Trophoblast cell (in vitro differentiated cells and primary cell): ENCODE data around the gene RARA.
"Not testable (repeated sequence)": the region's sequence is repeated elsewhere in the genome, so short reads cannot be mapped to it uniquely, and the experiment has no call there.

Source experiments
- DNase-seq, 2 donors: peaks; one replicate each; pipeline ENCODE4 v3.0.0-alpha.2; 2016
- H2AFZ ChIP-seq: 2 replicates; pipeline ENCODE4 v1.6.1; 2013; ENCODE audit warnings: low read length, moderate library complexity, mild to moderate bottlenecking; ENCODE audit not compliant: insufficient read depth, poor library complexity
- H2AK5ac ChIP-seq: 2 replicates; pipeline ENCODE4 v1.6.1; 2013; ENCODE audit warnings: mild to moderate bottlenecking, low read length
- H2BK120ac ChIP-seq: 2 replicates; pipeline ENCODE4 v1.6.1; 2013; ENCODE audit warnings: low read length, mild to moderate bottlenecking, moderate library complexity; ENCODE audit not compliant: insufficient read depth, poor library complexity
- H2BK12ac ChIP-seq: 2 replicates; pipeline ENCODE4 v1.6.1; 2013; ENCODE audit warnings: mild to moderate bottlenecking, low read length, moderate library complexity
- H2BK5ac ChIP-seq: 2 replicates; pipeline ENCODE4 v1.6.1; 2013; ENCODE audit warnings: low read length, low read depth, moderate library complexity, mild to moderate bottlenecking; ENCODE audit not compliant: poor library complexity
- H3K14ac ChIP-seq: 2 replicates; pipeline ENCODE4 v1.6.1; 2013; ENCODE audit warnings: mild to moderate bottlenecking, low read length
- H3K18ac ChIP-seq: 2 replicates; pipeline ENCODE4 v1.6.1; 2013; ENCODE audit warnings: mild to moderate bottlenecking, low read length
- H3K23ac ChIP-seq: 2 replicates; pipeline ENCODE4 v1.6.1; 2013; ENCODE audit warnings: low read length
- H3K27ac ChIP-seq: 2 replicates; pipeline ENCODE4 v1.5.1; 2013; ENCODE audit warnings: low read depth, mild to moderate bottlenecking, inconsistent platforms, low read length, moderate library complexity
- H3K27me3 ChIP-seq: 2 replicates; pipeline ENCODE4 v1.6.1; 2013; ENCODE audit warnings: inconsistent platforms, mild to moderate bottlenecking, low read length, moderate library complexity; ENCODE audit not compliant: insufficient read depth
- H3K36me3 ChIP-seq, 2 experiments: 1 replicate in 1 of 2; 2 replicates in 1 of 2; pipeline ENCODE4 v1.6.1; 2013; ENCODE audit warnings: low read length in 2 of 2, mild to moderate bottlenecking in 2 of 2, moderate library complexity in 1 of 2; ENCODE audit not compliant: insufficient read depth in 2 of 2, control insufficient read depth in 1 of 2
- H3K4ac ChIP-seq: 2 replicates; pipeline ENCODE4 v1.6.1; 2013; ENCODE audit warnings: low read depth, mild to moderate bottlenecking, low read length, moderate library complexity
- H3K4me1 ChIP-seq, 2 experiments: 1 replicate in 1 of 2; 2 replicates in 1 of 2; pipeline ENCODE4 v1.6.1; 2013; ENCODE audit warnings: low read length in 2 of 2, mild to moderate bottlenecking in 2 of 2, moderate library complexity in 1 of 2; ENCODE audit not compliant: insufficient read depth in 2 of 2, control insufficient read depth in 1 of 2
- H3K4me2 ChIP-seq: 2 replicates; pipeline ENCODE4 v1.6.1; 2013; ENCODE audit warnings: inconsistent platforms, mild to moderate bottlenecking, low read length, moderate library complexity
- H3K4me3 ChIP-seq: 2 replicates; pipeline ENCODE4 v1.5.1; 2013; ENCODE audit warnings: mild to moderate bottlenecking, low read depth, low read length, inconsistent platforms
- H3K79me1 ChIP-seq: one replicate; pipeline ENCODE4 v1.6.1; 2013; ENCODE audit warnings: low read length
- H3K79me2 ChIP-seq: 2 replicates; pipeline ENCODE4 v1.6.1; 2013; ENCODE audit warnings: low read length, mild to moderate bottlenecking; ENCODE audit not compliant: control insufficient read depth, insufficient read depth, poor library complexity
- H3K9ac ChIP-seq: 2 replicates; pipeline ENCODE4 v1.6.1; 2013; ENCODE audit warnings: mild to moderate bottlenecking, low read length
- H3K9me3 ChIP-seq: 2 replicates; pipeline ENCODE4 v1.6.1; 2013; ENCODE audit warnings: low read depth, mild to moderate bottlenecking, control low read depth, inconsistent platforms, low read length; ENCODE audit not compliant: insufficient read depth
- H4K12ac ChIP-seq: 2 replicates; pipeline ENCODE4 v1.6.1; 2013; ENCODE audit warnings: low read depth, mild to moderate bottlenecking, low read length, moderate library complexity
- H4K8ac ChIP-seq: 2 replicates; pipeline ENCODE4 v1.6.1; 2013; ENCODE audit warnings: low read depth, mild to moderate bottlenecking, low read length, moderate library complexity
- H4K91ac ChIP-seq: one replicate; pipeline ENCODE4 v1.6.1; 2013; ENCODE audit warnings: low read depth, mild to moderate bottlenecking, low read length, moderate library complexity
- WGBS: extraction: QIAGEN DNeasy Blood & Tissue Kit; methylation state at CpG from one replicate; pipeline ENCODE4 v1.1.7; 2013; ENCODE audit warnings: missing lambda C conversion rate; ENCODE audit not compliant: insufficient read length, insufficient coverage; ENCODE audit errors: extremely low coverage; 5-methylcytosine and 5-hydroxymethylcytosine counted together

The RARA gene

DNA sequence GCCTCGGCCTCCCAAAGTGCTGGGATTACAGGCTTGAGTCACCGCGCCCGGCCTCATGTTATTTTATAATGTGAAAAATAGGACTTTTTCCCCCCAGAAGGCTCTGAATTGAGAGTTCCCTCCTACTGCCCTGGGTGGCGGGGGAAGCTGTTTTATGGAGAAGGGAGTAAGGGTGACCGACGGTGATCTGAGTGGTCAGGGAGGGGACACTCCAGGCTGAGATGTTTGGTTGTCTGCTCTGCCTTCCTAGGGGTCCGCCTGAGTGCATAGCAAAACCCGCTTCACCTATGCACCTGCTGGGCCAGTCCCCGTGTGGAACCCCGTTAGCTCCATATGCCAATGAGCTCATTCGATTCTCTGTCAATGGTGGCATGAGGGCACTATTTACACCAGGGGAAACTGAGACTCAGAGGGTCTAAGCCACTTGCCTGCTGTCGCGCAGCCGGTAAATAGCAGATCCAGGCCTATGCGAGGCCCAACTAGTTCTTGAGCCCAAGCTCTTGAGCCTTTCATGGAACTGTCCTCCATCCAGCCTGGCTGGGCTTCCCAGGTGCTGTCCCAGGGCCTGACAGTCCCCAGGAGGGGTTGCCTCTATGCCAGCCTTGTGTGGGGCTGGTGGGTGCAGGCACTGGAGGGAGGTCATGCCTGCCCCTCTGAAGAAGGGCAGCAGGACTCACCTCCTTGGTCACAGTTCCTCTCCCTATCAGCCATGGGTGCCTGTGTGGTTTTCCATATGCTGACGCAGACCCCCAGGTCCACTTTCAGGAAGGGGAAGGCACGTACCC lies 57.3 kb downstream of the RARA start:
- H2AFZ ChIP-seq = no peak overlapping the region
- H3K4ac ChIP-seq = no peak overlapping the region
- no peak overlapping the region for H3K23ac ChIP-seq
- no peak overlapping the region for H3K4me2 ChIP-seq
- H3K27me3 ChIP-seq = peaks cover 3% of the 10 kb centered on the region
- no peak overlapping the region for H3K18ac ChIP-seq
- DNase-seq = no peak
- H3K4me1 ChIP-seq = peaks cover 6 to 10% of the 10 kb centered on the region in 2 experiments
- no peak overlapping the region for H2BK5ac ChIP-seq
- no peak overlapping the region for H2BK12ac ChIP-seq
- H3K9me3 ChIP-seq = peaks cover 1% of the 10 kb centered on the region
- no peaks in the 10 kb centered on the region for H3K36me3 ChIP-seq
- H2BK120ac ChIP-seq = no peak overlapping the region
- H3K4me3 ChIP-seq = no peak overlapping the region
- H4K8ac ChIP-seq = no peak overlapping the region
- H4K12ac ChIP-seq = no peak overlapping the region
- no peak overlapping the region for H3K14ac ChIP-seq
- no peak overlapping the region for H2AK5ac ChIP-seq
- H3K27ac ChIP-seq = no peak overlapping the region
- peaks cover 6% of the 10 kb centered on the region for H3K79me1 ChIP-seq
- H3K79me2 ChIP-seq = peaks cover 5% of the 10 kb centered on the region
- no peak overlapping the region for H3K9ac ChIP-seq
- WGBS = no CpG with 5 or more reads among the region's 18 CpGs
- no peak overlapping the region for H4K91ac ChIP-seq

DNA sequence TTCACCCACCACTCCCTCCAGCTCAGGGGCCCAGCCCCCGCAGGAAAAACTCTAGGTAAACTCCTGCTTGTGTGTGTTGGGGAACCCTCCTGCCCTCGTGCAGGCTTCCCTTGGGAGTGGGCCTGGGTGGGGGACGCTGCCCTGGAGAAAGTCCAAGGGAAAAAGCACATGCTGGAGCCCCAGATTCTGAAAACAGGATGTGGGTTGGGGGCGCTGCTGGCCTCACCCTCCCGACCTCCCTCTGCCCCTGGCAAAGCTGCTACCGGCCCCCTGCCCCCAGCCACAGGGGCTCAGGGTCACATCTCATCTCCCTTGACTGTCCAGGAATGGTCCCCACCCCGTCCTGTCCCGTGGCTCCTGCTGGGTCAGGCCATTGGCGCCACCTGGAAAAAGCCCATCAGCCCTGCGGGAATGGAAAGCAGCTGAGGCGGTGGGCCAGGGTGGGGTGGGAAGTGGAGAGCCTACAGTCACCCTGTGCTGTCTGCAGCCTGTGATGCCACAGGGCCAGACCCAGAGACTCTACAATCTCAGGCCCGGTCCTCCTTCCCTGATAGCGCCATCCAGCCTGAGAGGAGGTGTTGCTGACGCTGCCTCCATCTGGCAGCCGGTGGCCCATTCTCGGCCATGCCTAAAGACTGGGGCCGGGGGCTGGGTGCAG lies 58.0 kb downstream of the RARA start:
- no peak for DNase-seq
- H3K9me3 ChIP-seq = peaks cover 6% of the 10 kb centered on the region
- no peak overlapping the region for H3K4me3 ChIP-seq
- H3K4me2 ChIP-seq = no peak overlapping the region
- H2BK120ac ChIP-seq = no peak overlapping the region
- WGBS = no CpG with 5 or more reads among the region's 17 CpGs
- H3K18ac ChIP-seq = no peak overlapping the region
- no peak overlapping the region for H2BK5ac ChIP-seq
- H3K36me3 ChIP-seq = no peaks in the 10 kb centered on the region
- no peak overlapping the region for H3K14ac ChIP-seq
- H2AK5ac ChIP-seq = no peak overlapping the region
- H3K27me3 ChIP-seq = peaks cover 3% of the 10 kb centered on the region
- H4K91ac ChIP-seq = no peak overlapping the region
- H3K79me1 ChIP-seq = peaks cover 10% of the 10 kb centered on the region
- no peak overlapping the region for H3K9ac ChIP-seq
- H3K27ac ChIP-seq = no peak overlapping the region
- no peak overlapping the region for H3K4ac ChIP-seq
- H4K8ac ChIP-seq = no peak overlapping the region
- H3K79me2 ChIP-seq = peaks cover 5% of the 10 kb centered on the region
- no peak overlapping the region for H3K23ac ChIP-seq
- no peak overlapping the region for H2AFZ ChIP-seq
- peaks cover 6 to 13% of the 10 kb centered on the region in 2 experiments for H3K4me1 ChIP-seq
- H4K12ac ChIP-seq = no peak overlapping the region
- no peak overlapping the region for H2BK12ac ChIP-seq

DNA sequence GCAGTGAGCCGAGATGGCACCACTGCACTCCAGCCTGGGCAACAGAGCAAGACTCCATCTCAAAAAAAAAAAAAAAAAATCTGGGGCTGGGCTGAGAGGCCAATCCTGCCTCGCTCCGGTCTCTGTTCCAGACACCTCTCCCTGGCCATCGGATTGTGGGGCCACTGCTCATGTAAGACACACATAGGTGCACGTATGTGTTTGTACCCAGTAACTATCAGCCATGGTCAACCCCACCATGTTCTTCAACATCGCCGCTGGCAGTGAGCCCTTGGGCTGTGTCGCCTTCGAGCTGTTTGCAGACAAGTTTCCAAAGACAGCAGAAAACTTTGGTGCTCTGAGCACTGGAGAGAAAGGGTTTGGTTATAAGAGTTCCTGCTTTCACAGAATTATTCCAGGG lies 58.7 kb downstream of the RARA start:
- WGBS = no CpG with 5 or more reads among the region's 9 CpGs
- H3K27me3 ChIP-seq, H3K4me2 ChIP-seq: not testable (repeated sequence)

DNA sequence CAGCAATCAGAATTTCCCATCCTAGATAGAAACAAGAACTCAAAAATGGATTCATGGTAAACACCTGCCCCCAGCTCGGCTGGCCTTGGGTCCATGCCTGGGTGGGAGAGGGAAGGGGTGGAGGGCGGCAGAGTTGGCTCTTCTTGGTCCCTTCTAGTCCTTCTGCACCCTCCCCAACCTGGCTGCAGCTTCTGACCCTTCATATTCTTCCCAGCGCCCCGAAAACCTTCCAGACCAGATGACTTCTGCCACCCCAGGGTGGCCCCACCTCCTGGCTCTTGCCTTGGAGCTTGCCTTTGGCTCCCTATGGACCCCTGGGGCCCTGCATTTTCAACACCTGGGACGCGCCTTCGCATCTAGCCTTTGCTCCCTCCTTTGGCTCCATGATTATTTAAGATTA lies 60.9 kb downstream of the RARA start:
- no CpG with 5 or more reads among the region's 7 CpGs for WGBS
- no peak overlapping the region for H4K91ac ChIP-seq
- no peaks in the 10 kb centered on the region for H3K36me3 ChIP-seq
- peaks cover 3 to 4% of the 10 kb centered on the region in 2 experiments for H3K4me1 ChIP-seq
- H3K4ac ChIP-seq = no peak overlapping the region
- no peak overlapping the region for H3K18ac ChIP-seq
- no peak overlapping the region for H2BK5ac ChIP-seq
- H2BK120ac ChIP-seq = no peak overlapping the region
- no peaks in the 10 kb centered on the region for H3K79me2 ChIP-seq
- no peak overlapping the region for H4K8ac ChIP-seq
- no peak overlapping the region for H4K12ac ChIP-seq
- H3K27ac ChIP-seq = no peak overlapping the region
- no peak overlapping the region for H3K4me2 ChIP-seq
- no peak for DNase-seq
- H3K9ac ChIP-seq = no peak overlapping the region
- no peak overlapping the region for H2AK5ac ChIP-seq
- H3K14ac ChIP-seq = no peak overlapping the region
- peaks cover 7% of the 10 kb centered on the region for H3K79me1 ChIP-seq
- no peak overlapping the region for H2BK12ac ChIP-seq
- no peak overlapping the region for H3K23ac ChIP-seq
- no peak overlapping the region for H3K4me3 ChIP-seq
- no peak overlapping the region for H2AFZ ChIP-seq
- no peaks in the 10 kb centered on the region for H3K27me3 ChIP-seq
- H3K9me3 ChIP-seq = peaks cover 8% of the 10 kb centered on the region

More for the DNA sequence above, 58.7 kb downstream of the RARA start:
- not testable (repeated sequence) for H3K4ac ChIP-seq, H4K91ac ChIP-seq, DNase-seq, H2AFZ ChIP-seq, H3K9ac ChIP-seq, H2BK5ac ChIP-seq, H3K36me3 ChIP-seq, H2BK120ac ChIP-seq, H3K79me2 ChIP-seq, H2AK5ac ChIP-seq, H3K9me3 ChIP-seq, H3K18ac ChIP-seq, H3K14ac ChIP-seq, H3K23ac ChIP-seq, H4K12ac ChIP-seq, H4K8ac ChIP-seq, H3K27ac ChIP-seq, H3K4me3 ChIP-seq, H2BK12ac ChIP-seq
- H3K79me1 ChIP-seq = peaks cover 12% of the 10 kb centered on the region
- peaks cover 9 to 13% of the 10 kb centered on the region in 2 experiments for H3K4me1 ChIP-seq
